Stimulated activated naive CD8-positive, alpha-beta T cell treated with anti-CD3 and anti-CD28 coated beads, Interleukin-15, Interleukin-2, amounts not matched to agents 100 U/mL and 50 U/mL, for 24 hours (primary cell): ENCODE measurements around the gene KIAA2012.
A peak's percentile ranks its signal among the peaks of the same experiment; 100 is the strongest.

Experiments used
- ATAC-seq: fragments of 150-1000 bp; cut with Tn5 transposase; one replicate; pipeline ENCODE4 v1.10.0; 2021
- DNase-seq: peaks from one replicate; pipeline ENCODE4 v3.0.0; 2021

KIAA2012 gene

GRCh38 chr2:202072737-202073401, at the start of gene KIAA2012:
Gene KIAA2012, plus strand, starts transcription at chr2:202073255. Its CDS starts 373 bp downstream, at chr2:202073628.
- DNase-seq (no peak), ATAC-seq (no peak)

GRCh38 chr2:202023904-202024266, 49.2 kb upstream of the KIAA2012 start:
- no peak for DNase-seq
- no peak for ATAC-seq

GRCh38 chr2:202024871-202025270, 48.2 kb upstream of the KIAA2012 start:
- ATAC-seq (no peak), DNase-seq (no peak)

- no peak for DNase-seq
- no peak for ATAC-seq
These were observed 47.2 kb upstream of the KIAA2012 start for GRCh38 chr2:202025816-202026215.

- no peak for ATAC-seq
- DNase-seq = no peak
These were observed 46.5 kb upstream of the KIAA2012 start for GRCh38 chr2:202026507-202026906.

- DNase-seq (no peak), ATAC-seq (no peak)
These were observed 42.4 kb upstream of the KIAA2012 start for GRCh38 chr2:202030691-202031090.

- DNase-seq (no peak), ATAC-seq (no peak)
These were observed 41.7 kb upstream of the KIAA2012 start for GRCh38 chr2:202031246-202031951.

- ATAC-seq (peak; percentile 8), DNase-seq (peak; percentile 47)
These were observed 40.2 kb upstream of the KIAA2012 start for GRCh38 chr2:202032846-202033316.

- peak; percentile 82 for ATAC-seq
These were observed 39.5 kb upstream of the KIAA2012 start, which contains the start of gene FZD7 for GRCh38 chr2:202033317-202034248. Gene FZD7, plus strand, starts transcription at chr2:202033855. Its CDS starts 793 bp downstream, at chr2:202034648.

GRCh38 chr2:202034249-202035088, 38.6 kb upstream of the KIAA2012 start:
- peak; percentile 7 for ATAC-seq
- peak; percentile 27 for DNase-seq

More at GRCh38 chr2:202033317-202034248, 39.5 kb upstream of the KIAA2012 start, which contains the start of gene FZD7:
- peak; percentile 89 for DNase-seq

- DNase-seq (peak; percentile 40), ATAC-seq (no peak)
These were observed 37.7 kb upstream of the KIAA2012 start for GRCh38 chr2:202035089-202035940.

GRCh38 chr2:202035941-202036372, 37.1 kb upstream of the KIAA2012 start:
- DNase-seq = no peak

GRCh38 chr2:202036601-202037037, 36.4 kb upstream of the KIAA2012 start:
- ATAC-seq (no peak), DNase-seq (no peak)

More at GRCh38 chr2:202035941-202036372, 37.1 kb upstream of the KIAA2012 start:
- ATAC-seq = no peak

- no peak for ATAC-seq
- DNase-seq = no peak
These were observed 36.0 kb upstream of the KIAA2012 start for GRCh38 chr2:202037086-202037485.

GRCh38 chr2:202038471-202039277, 34.4 kb upstream of the KIAA2012 start:
- DNase-seq (no peak), ATAC-seq (no peak)

- no peak for DNase-seq
- ATAC-seq = no peak
These were observed 33.6 kb upstream of the KIAA2012 start for GRCh38 chr2:202039278-202040078.

GRCh38 chr2:202040079-202040844, 32.8 kb upstream of the KIAA2012 start:
- no peak for ATAC-seq

GRCh38 chr2:202042444-202042843, 30.6 kb upstream of the KIAA2012 start:
- ATAC-seq = no peak
- DNase-seq = no peak

More at GRCh38 chr2:202040079-202040844, 32.8 kb upstream of the KIAA2012 start:
- DNase-seq = no peak
